ENCODE results near the gene WRAP73.
A peak's percentile ranks its signal among the peaks of the same experiment; 100 is the strongest.

WRAP73 gene

DNA sequence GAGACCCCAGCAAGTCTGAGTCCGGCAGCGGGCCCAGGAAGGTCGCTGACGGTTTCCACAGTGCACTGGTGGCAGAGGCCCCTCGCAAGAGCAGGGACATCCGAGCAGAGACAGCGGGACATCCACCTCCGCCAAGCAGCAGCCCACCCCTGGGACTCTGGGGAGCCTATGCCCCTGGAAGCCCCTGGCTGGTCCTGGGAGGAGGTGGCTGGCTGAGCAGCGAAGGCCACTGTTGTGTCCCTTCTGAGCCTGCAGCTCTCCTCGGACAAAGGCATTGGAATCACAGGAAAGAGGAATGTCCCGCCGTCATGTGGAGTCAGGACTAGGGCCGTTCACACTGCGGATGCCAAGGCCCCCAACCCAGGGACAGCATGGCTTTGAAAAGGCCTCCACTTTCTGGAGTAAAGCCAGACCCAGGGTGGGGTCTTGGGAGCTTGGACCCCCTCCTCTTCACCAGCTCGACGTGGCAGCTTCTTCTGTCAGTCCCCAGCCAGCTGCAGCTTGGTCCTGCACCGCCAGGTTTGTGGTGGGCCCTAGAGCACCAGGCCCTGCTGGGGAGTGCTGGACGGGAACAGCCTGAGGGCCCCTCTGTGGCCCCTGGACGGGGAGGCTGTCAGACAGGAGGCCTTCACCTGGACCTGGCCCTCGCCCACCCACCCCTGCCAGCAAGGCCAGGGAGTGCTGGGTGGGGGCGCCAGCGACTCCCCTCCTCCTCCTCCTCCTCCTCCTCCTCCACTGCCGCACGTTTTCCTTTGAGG lies 40.0 kb downstream of the WRAP73 start:
- no peak for DNase-seq

DNA sequence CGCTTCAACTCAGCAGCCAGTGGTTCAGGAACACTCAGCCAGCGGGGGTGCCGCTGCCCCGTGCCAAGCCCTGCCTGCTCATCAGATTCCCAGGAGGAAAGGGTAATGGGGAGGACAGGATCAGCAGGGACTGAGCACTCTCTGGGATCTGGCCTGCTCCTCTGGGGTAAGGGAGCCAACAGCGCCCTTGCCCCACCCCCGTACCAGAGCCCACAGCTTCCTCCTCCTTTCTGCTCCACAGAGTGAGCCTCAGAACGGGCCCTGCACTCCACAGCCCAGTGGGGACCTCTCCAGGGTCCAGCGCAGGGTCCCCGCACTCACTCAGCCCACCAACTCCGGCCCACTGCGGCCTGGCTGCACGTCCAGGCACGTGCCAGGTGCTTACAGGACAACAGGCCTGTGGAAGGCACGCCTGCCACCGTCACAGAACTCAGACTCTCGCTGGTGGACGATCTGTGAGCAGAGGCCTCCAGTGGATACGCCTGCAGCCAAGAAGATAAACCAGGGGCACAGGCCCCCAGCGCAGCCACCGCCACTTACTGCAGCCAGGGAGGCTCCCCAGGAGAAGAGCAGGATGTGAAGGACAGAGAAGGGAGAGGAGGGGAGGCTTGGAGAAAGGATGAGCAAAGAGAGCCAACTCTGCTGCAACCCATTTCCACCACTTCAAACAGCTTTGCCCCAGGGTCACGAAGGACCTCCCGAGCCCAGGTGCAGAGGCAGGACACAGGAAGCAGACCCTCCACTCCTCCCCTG lies 40.7 kb downstream of the WRAP73 start:
- DNase-seq, result peak; percentile 22

DNA sequence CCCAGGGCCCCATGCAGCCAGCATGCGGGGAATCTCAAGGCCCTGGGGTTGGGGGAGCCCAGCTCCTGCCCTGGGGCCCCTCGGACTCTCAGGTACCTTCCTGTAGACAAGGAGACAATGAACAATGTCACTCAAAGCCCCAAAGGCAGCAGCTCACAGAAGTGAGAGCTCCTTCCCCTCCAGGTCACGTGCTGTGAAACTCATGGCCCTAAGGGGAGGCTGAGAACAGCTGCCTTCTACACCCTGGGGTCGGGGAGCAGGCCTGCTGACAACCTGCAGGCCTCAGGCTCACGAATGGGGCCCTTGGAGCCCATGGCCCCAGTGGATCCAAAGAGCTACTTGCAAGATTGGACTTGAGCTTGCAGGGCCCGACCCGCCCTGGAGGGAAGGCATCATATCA lies 41.7 kb downstream of the WRAP73 start:
- DNase-seq, result no peak

DNA sequence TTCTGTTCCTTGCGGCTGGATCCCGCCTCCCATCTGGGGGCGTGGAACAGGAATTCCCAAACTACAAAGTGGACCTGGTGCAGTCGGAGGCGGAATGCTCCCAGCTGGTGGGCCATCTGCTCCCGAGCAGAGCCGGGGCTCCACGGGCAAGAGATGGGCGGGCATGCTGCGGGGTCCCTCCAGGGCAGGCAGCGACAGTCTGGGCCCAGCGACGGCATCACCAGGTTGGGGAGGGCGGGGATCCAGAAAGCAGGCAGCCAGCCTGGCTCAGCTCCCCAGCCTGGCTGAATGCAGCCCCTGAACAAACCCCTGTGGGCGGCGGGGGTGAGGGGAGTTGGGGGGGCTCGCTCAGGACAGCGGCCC lies 42.2 kb downstream of the WRAP73 start:
- no peak for DNase-seq

DNA sequence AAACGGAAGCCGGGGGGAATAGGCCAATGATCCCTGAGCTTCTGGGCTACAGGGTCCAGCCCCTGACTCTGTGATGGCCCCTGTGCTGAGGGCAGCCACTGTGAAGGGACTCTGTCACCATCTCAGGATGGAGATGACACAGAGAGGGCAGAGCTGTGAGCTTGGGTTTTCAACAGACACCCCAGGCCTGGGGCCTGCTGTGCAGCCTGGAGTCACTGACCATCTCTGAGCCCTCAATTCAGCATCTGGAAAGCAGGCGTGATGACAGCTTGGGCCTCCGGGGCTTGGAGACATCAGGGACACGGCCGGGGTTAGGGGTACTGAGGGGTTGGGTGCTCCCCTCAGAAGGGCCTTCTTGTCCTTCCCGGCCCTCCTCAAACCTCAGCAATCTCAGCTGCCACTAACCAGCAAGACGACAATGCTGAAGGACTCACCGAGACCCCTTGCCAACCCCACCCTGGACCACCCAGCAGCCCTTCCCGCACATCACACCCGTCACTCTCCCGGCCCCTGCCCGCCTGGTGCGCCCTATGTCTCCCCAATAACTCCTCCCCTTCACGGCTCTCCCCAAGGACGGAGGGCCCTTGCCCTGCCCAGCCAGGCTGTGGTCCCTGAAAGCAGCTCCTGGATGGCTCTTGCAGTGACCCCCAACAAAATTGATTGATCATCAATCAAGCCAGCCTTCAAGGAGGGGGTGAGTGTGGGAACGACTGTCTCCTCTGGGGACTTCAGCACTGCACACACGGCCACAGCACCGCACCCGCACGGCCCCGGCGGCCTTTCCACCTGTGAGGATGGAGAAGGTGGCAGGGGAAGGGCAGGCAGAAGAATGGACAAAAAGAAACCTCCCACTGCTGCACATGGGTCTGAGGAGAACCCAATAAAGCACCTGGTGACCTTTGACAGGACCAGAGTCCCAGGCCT lies 42.9 kb downstream of the WRAP73 start:
- DNase-seq, result no peak

DNA sequence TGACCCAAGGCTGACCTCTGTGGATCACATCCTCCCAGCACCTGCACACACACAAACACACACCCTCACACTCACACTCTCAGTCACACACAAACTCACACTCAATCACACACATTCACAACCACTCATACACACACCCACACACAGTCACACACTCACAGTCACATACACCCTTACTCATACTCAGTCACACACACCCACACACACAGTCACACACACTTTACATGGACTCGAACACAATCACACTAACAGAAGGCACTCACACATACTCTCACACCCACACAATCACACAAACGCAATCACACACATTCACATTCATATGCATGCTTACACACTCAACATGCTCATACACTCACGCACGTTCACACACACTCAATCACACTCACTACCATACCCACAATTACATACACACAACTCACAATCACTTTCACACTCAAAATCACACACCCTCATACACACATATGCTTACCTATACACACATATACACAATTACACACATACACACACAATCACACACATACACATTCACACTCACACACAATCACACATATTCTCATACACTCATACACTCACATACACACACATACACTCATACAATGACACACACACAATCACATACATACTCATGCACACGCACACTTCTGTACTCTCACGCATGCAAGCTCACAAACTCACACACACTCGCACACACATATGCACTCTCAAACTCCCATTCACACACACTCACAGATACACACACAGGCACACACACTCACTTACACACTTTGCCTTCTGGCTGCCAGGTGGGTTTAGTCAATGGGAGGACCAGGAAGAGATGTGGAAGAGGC lies 44.7 kb downstream of the WRAP73 start:
- no peak for DNase-seq

DNA sequence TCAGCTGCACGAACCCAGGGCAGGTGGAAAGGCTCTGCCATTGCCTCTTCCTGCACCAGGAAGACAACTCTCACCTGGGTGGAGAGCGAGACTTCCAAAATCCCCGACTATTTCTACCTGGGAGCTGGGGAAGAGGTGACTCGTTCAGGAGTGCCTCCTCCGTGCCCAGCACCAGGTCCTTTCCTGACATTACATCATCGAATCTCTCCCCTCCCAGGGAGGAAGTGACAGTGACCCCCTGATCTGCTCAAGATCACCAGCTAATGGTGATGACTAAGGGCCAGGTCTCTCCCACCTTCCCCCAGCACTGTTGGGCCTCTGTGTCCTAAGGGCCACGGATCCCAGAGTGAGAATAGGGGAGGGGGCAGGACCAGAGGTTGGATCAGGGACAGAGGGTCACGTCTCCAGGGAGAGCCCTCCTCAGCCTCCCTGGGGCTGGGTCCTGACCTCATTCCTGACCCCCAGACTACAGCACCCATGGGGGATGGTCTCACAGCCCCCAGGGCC lies 45.4 kb downstream of the WRAP73 start:
- no peak for DNase-seq

DNA sequence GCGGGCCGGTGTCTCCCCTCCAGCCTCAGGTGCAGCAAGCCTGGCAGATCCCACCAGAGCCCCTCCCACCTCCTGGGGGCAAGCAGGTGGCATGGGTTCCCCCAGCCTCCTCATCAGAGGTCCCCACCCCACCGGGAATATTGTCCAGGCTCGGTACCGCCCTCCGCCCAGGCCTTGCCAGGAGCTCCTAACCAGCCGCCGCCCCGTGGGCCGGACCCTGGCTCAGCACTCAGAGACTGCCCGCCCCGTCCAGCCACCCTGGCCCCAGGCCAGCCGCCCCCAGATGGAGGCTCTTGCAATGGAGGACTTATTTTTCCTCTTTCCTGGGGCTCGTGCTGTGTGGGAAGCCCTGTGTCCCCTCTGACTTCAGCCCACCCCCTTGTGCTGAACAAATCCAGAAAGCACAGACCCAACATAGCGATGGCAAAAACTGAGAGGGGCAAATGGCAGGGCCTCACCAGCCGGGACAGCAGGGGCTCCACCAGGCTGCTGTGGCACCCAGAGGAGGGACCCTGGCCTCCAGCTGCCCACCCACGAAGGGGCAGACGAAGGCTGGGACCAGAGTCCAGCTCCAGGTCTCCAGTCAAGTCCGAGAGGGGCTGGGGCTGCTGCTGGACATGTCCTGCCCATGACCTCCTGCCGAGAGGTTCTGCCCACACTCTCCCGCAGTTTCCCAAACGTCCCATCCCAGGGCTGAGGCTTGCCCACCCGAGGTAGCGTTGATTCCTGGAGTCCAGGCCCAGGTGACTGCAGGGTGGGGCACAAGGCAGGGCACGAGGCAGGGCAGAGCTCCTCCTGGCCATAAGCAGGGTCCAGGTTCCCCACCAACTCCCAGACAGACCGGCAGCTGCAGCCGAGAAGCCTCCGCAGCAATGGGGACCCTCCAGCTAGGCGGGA lies 46.1 kb downstream of the WRAP73 start:
- no peak for DNase-seq

DNA sequence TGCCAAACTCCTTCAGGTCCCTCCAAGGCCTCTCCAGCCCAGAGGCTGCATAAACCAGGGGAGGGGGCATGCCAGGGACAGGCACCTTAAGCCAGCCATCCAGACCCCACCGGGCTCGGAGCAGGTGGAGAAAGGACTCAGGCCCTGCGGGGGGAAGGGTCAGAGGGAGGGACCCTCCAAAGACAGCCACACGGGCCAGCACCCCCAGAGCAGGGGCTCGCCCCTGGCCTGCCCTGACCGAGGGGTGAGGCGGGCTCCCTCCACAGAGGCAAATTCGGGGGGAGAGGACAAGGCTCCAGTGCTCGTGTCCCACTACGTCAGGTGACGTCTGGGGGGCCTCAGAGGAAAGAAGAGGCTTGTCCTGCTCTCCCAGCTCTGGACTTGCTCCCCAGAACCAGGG lies 46.7 kb downstream of the WRAP73 start:
- no peak for DNase-seq

DNA sequence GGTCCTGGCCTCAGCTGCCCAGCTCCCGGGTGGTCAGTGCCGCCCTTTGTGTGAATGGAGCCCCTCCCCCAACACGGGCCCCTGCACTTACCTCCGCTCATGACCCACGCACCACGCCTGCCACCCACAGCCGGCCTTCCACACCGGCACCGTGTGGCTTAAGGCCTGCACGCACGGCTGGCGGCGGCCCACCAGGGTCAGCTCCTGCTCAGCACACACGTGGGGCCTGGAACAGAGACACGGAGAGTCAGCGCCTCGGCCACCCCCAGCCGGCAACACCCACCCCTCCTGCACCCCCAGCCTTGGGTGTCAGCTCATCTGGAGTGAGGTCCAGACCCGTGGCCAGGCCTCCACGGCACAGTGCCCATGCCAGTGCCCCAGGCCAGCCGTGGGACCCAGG lies 47.5 kb downstream of the WRAP73 start:
- no peak for DNase-seq

DNA sequence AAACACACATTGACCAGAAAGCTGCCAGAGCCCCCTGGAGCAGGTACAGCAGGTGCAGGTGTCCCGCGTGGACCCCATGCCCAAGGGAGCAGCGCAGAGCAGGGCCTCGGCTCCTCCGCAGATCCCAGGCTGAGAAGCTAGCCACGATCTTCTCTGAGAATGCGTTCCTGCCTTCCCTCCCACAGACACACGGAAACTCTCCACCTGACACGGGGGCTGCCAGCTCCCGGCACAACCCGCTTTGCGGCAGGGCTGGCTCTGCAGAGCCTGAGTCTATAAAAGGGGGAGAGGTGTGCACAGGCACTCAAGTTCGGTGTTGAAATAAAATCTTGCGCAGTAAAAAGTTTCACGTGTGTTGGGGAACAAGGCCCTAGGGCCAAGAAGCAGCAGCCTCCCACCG lies 48.2 kb downstream of the WRAP73 start:
- DNase-seq, result no peak

DNA sequence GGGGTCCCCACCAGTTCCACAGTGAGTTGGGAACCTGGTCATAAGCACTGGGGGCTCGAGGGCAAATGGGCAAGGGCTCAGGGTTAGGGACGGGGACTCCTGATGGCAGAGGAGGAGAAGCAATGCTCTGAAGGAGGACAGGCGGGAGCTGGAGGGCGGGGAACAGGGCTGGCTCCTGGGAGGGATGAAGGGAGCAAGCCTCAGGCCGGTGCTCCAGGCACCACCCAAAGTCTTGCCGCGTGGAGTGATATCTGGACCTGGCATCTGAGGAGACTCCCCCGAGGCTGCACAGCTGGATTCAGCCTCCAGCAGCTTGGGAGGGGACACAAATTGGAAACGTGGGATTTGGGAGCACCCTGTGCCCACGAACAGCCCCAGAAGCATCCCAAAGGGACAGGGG lies 49.5 kb downstream of the WRAP73 start:
- DNase-seq, result no peak

DNA sequence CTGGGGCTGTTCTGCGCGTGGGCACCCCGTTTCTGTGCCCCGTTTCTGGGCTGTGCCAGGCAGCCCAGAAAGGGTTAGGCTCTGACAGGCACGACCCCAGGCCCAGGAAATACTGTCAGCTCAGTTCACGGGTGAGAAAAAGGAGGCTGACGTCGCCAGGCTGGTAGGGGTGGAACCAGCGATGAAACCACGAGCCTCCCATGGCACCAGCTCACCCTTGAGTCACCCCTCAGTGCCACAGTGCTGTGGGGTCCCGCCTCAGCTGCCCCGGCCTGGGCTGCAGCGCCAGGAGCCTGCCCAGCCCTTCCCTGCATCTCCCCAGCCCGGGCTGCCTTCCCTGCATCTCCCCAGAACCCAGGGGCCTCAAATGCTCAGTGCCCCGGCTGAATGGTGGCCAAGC lies 50.1 kb downstream of the WRAP73 start:
- no peak for DNase-seq

DNA sequence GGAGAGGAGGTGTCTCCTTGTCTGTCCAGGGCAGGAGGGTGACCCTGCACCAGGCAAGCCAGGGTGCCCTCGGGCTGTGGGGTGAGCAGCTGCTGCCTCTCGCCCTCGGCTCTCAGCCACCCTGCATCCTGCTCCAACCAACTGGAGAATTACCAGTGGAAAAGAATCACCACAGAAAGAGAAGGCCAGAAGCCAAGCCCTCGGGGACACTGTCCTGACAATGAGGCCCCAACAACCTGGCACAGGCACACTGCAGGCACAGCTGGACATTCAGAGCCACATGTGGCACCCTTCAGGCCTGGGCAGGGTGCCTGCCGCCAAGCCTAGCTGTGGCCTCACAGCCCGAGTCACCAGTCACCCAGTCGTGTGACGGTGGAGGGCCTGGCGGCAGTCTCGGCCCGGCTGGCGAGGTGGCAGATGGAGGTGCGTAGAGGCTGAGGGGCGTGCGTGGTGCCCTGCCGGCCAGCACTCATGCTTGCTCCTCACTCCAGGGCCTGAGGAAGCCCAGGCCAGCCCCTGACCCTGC lies 50.6 kb downstream of the WRAP73 start:
- DNase-seq, result no peak

DNA sequence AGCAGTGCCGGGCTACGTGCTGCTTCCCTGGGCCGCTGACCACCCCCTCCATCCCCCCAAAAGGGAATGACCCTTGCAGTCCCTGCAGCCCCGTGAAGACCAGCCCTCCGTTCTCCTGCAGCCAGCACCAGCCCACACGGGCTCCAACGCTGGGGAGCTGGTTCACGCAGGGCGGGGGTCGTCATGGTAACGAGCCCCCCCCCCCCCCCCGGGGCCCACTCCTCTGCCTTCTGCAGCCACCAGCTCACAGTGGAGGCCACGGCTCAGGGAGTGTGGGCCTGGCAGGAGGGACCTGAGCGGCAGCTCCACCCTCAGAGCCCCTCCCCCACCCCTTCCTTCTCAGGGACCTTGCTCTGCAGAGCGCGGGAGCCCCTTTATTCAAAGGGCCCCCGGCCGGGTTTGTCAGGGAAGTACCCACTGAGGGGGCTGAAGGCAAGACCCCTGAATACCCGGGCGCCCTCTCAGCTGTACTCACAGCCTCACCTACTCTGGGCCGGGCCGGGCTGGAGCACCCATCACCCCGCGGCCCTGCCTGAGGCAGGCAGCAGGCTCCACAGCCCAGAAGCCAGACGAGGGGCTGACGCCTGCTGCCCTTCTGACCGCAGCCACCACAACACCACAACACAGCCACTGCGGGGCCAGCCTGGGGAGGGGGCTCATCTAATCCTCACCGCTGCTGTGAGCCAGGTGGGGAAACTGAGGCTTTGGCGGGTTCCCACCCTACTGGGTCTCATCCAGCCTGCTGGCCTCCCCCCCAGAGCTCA lies 51.2 kb downstream of the WRAP73 start:
- DNase-seq, result no peak

DNA sequence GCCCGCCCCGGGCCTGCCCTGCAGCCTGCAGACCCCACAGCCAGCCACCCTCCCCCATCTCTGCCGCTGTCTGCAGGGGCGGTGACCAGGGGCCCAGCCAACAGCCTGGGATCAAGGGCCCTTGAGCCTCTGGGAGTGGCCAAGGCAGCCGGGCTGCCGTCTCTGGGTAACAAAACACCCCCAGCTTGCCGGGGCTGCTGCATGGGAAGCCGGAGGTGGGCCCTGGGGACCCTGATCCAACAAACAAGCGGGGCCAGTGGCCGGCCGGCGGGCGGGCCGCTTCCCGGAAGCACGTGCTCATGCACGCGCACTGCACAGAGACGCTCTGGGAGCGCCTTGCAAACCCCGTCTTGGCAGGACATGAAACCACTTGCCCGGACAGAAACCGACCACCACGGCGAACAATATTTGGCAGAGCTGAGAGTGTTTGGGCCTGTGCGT lies 51.8 kb downstream of the WRAP73 start:
- no peak for DNase-seq

DNA sequence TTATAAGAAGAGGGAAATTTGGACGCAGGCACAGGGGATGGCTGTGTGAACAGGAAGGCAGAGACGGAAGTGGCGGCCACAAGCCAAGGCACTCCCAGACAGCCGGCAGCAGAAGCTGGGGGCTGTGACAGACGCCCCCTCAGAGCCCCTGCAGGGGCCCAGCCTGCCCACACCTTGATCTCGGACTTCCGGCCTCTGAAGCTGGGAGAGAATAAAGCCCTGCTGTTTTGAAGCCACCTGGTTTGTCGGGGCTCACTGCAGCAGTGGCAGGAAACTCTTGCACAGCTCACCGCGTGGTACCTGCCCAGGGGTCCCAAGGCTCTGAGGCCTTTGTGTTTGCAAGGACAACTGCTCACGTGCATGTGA lies 52.3 kb downstream of the WRAP73 start:
- no peak for DNase-seq

DNA sequence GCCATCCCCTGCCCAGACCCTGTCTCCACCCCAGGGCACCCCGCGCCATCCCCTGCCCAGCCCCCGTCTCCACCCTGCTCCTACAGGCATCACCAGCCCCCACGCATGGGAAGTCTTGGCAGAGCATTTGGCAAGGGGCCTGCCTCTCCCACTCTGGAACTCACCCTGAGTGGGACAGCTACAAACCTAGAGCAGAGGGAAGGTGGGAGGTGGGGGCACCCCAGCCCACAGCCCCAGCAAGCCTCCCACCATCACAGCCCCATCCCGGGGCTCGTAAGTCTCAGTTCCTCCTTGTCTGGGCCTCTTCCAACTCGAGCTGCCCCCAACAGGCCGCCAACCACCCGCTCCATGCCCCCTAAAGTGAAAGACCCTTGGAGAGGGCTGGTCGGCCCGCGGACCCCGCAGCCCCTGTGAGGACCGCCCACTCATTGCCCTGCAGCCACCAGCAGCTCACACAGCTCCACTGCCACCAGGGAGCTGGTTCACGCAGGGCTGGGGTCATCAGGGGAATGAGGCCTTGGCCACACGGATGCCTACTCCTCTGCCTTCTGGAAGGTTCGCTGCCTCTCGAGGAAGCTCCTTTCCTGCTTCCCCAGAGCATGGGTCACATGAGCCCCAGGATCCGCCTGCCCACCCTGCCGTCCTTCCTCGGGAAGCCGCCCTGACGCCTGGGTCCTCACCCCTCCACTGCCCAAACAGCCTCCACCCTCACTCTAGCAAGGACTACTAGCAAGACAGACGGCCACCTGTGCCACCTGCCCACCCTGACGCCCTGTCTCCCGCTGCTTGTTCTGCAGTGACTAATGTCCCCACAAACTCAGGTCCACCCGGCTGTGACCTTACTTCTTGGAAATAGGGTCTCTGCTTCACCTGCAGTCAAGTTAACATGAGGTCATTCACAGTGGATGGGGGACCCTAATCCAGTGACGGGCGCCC lies 53.0 kb downstream of the WRAP73 start:
- DNase-seq, result no peak

DNA sequence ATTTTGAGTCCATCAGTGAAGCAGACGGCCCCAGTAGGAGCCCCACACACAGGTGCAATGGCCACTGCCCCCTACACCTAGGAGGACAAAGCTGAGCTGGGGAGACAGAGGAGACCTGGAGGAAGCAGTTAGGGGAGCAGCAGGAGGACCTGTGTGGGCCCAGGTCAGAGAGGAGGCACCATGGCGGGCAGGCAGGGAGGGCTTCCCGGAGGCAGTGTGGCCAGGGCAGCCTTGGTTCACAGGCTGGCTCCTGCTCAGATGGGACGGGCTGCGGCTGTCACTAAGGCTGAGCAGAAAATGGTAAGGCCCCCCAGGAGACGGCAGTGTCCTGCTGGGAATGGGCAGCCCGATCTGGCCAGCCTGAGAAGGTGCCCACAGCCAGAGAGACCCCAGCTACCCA lies 54.0 kb downstream of the WRAP73 start:
- DNase-seq, result no peak
